Peyer's patch (tissue), 4 donors: Measurements from ENCODE around the gene SLC41A3. TPM values are rescaled to one million over a fixed set of nuclear protein-coding genes. Genes with fewer than 3 reads are reported as not detected.
A peak's percentile ranks its signal among the peaks of the same experiment; 100 is the strongest.

ENCODE experiments used
- DNase-seq, 3 donors: peaks; one replicate each; pipeline ENCODE4 v3.0.0-alpha.2; 2017 to 2019
- H3K27ac ChIP-seq, 4 donors: fragments of 200-600 bp; sonication (generic); one replicate each; pipeline ENCODE4 v1.5.1; 2016 to 2019
- H3K27me3 ChIP-seq, 2 donors: fragments of 200-600 bp; sonication (generic); one replicate each; pipeline ENCODE4 v1.5.1; 2019
- H3K36me3 ChIP-seq, 3 donors: fragments of 200-600 bp; sonication (generic); one replicate each; pipeline ENCODE4 v1.5.1; 2016 to 2019
- H3K4me1 ChIP-seq, 4 donors: fragments of 200-600 bp; sonication (generic); one replicate each; pipeline ENCODE4 v1.5.1; 2016 to 2019
- H3K4me3 ChIP-seq, 4 donors: fragments of 200-600 bp; sonication (generic); 1 replicate in 3 of 4; 2 replicates in 1 of 4; pipeline ENCODE4 v1.5.1; 2016 to 2019; ENCODE audit warnings: mild to moderate bottlenecking in 1 of 4
- H3K9me3 ChIP-seq, 4 donors: fragments of 200-600 bp; sonication (generic); one replicate each; pipeline ENCODE4 v1.5.1; 2016 to 2019; ENCODE audit warnings: mild to moderate bottlenecking in 1 of 4
- POLR2A ChIP-seq, 2 donors: fragments of 450-650 bp; IDR thresholded peaks; one replicate each; pipeline ENCODE4 v1.5.1; 2017; ENCODE audit warnings: antibody characterized with exemption in 2 of 2, mild to moderate bottlenecking in 2 of 2, moderate library complexity in 2 of 2
- total RNA-seq, 4 donors: library from RNA; depleted of rRNA; stranded (reverse); fragments of >200 nt; gene quantifications; one replicate each; pipeline ENCODE4 v1.1.0, GENCODE V29; 2016
- TF ChIP-seq, protein P1 (sequence below), 6 experiments: fragments of 450-650 bp in 4 of 6; fragments of 200-600 bp in 2 of 6; sonication (generic) in 1 of 6; IDR thresholded peaks; one replicate each; pipeline ENCODE4 v1.5.1; 2017 to 2019; ENCODE audit warnings: antibody characterized with exemption in 6 of 6, mild to moderate bottlenecking in 3 of 6, moderate library complexity in 1 of 6

The SLC41A3 gene
- total RNA-seq, 4 donors from 2014 or later: 45.4 to 79.9 (median 58.5) TPM

DNA sequence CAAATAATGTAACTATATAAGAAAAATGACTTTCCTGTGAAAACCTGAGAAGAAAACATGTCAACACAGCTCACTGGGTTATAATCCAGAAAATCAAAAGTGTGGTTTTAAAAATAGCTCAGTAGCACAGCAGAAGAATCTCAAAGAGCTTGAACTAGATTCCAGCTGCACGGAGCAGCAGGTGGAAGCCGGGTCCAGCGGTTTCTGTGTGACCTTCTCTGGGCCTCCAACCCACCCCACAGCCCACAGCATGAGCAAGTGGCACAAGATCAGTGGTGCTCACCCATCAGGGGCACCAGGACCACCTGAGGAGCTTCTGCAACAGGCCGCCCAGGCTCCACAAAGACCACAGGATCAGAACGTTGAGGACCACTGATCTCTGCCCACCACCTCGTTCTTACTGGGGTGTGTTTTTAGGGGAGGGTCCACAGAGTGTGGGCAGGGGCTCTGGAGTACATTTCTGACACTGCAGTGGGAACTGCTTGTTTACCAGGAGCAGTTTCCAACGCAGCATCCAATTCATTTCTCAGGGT lies 23.2 kb downstream of the SLC41A3 start:
- DNase-seq: no peak
- no peaks in the 10 kb centered on the region for H3K9me3 ChIP-seq
- H3K36me3 ChIP-seq: no peaks in the 10 kb centered on the region
- H3K27ac ChIP-seq: no peak overlapping the region
- no peak for TF ChIP-seq POLR2A (IDR thresholded peaks at IDR 0.05)
- TF ChIP-seq, protein P1, sequence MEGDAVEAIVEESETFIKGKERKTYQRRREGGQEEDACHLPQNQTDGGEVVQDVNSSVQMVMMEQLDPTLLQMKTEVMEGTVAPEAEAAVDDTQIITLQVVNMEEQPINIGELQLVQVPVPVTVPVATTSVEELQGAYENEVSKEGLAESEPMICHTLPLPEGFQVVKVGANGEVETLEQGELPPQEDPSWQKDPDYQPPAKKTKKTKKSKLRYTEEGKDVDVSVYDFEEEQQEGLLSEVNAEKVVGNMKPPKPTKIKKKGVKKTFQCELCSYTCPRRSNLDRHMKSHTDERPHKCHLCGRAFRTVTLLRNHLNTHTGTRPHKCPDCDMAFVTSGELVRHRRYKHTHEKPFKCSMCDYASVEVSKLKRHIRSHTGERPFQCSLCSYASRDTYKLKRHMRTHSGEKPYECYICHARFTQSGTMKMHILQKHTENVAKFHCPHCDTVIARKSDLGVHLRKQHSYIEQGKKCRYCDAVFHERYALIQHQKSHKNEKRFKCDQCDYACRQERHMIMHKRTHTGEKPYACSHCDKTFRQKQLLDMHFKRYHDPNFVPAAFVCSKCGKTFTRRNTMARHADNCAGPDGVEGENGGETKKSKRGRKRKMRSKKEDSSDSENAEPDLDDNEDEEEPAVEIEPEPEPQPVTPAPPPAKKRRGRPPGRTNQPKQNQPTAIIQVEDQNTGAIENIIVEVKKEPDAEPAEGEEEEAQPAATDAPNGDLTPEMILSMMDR (IDR thresholded peaks at IDR 0.05): no peak
- no peaks in the 10 kb centered on the region for H3K27me3 ChIP-seq
- no peak overlapping the region for H3K4me3 ChIP-seq
- peaks cover 0 to 10% (median 1%) of the 10 kb centered on the region in 4 donors for H3K4me1 ChIP-seq

DNA sequence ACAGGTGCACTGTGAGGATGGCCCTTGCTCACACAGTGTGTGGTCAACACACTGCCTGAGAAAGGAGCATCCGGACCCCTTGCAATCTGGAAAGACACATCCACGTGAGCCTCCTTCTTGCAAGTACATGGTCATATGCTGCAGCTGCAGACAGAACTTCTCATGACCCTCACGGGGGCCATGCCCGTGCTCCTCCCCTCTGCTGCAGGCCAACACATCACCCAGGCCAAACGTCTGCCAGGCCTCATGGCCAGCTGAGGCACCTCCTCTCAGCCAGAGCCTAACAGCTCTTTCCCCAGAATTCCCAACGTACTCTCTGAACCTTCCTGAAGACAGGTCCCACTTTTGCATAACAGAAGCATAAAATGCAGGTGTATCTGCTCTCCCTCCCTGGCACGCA lies 25.3 kb downstream of the SLC41A3 start:
- H3K36me3 ChIP-seq: no peaks in the 10 kb centered on the region
- H3K27ac ChIP-seq: no peak overlapping the region
- TF ChIP-seq, protein P1 (IDR thresholded peaks at IDR 0.05): no peak
- TF ChIP-seq POLR2A (IDR thresholded peaks at IDR 0.05): no peak
- H3K9me3 ChIP-seq: no peaks in the 10 kb centered on the region
- peaks cover 0 to 10% (median 1%) of the 10 kb centered on the region in 4 donors for H3K4me1 ChIP-seq
- no peaks in the 10 kb centered on the region for H3K27me3 ChIP-seq
- H3K4me3 ChIP-seq: no peak overlapping the region
- no peak for DNase-seq

DNA sequence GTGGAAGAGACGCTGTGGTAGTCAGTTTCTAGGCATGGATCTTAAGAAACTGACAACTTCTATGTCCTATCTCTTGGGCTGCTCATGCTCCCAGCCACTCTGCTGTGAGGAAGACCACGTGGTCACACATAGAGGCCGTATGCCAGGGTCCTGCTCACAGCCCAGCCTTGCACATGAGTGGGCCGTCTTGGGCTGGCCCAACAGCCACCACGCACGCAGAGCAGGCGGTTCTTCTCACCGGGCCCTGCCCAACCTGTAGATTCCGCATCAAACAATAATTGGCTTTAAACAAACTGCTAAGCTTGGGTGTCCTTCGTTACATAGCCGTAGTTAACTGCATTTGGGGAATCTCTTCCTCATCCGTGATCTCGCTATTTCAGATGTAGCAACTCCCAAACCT lies 26.0 kb downstream of the SLC41A3 start:
- DNase-seq: no peak
- H3K9me3 ChIP-seq: no peaks in the 10 kb centered on the region

DNA sequence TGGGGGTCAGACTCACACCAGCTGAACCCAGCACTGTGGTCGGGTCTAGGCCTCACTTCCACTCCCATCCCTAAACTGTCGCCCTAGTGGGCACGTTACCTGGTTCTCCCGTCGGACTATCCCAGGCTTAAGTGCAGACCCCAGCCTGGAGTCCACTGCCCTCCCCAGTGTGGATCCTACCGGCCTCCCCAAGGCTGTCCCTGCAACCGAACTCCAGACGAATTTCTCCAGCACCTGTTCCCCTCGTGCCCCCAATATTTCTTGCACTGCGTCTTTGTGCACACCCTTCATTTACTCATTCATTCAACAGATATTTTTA lies 26.5 kb downstream of the SLC41A3 start:
- Histone ChIP-seq H3K36me3 (no peaks in the 10 kb centered on the region), H3K9me3 (no peaks in the 10 kb centered on the region), H3K4me3 (no peak overlapping the region), H3K27ac (peak overlapping the region in 1 of 4 donors; percentile 81), H3K4me1 (peaks cover 0 to 10% (median 1%) of the 10 kb centered on the region in 4 donors), H3K27me3 (no peaks in the 10 kb centered on the region)
- no peak for DNase-seq
- TF ChIP-seq, protein P1 (IDR thresholded peaks at IDR 0.05): no peak
- TF ChIP-seq POLR2A (IDR thresholded peaks at IDR 0.05): no peak

More for the DNA sequence above, 26.0 kb downstream of the SLC41A3 start:
- H3K4me3 ChIP-seq: no peak overlapping the region
- H3K4me1 ChIP-seq: peaks cover 0 to 10% (median 1%) of the 10 kb centered on the region in 4 donors
- TF ChIP-seq POLR2A (IDR thresholded peaks at IDR 0.05): no peak
- TF ChIP-seq, protein P1 (IDR thresholded peaks at IDR 0.05): no peak
- H3K36me3 ChIP-seq: no peaks in the 10 kb centered on the region
- H3K27me3 ChIP-seq: no peaks in the 10 kb centered on the region
- no peak overlapping the region for H3K27ac ChIP-seq

DNA sequence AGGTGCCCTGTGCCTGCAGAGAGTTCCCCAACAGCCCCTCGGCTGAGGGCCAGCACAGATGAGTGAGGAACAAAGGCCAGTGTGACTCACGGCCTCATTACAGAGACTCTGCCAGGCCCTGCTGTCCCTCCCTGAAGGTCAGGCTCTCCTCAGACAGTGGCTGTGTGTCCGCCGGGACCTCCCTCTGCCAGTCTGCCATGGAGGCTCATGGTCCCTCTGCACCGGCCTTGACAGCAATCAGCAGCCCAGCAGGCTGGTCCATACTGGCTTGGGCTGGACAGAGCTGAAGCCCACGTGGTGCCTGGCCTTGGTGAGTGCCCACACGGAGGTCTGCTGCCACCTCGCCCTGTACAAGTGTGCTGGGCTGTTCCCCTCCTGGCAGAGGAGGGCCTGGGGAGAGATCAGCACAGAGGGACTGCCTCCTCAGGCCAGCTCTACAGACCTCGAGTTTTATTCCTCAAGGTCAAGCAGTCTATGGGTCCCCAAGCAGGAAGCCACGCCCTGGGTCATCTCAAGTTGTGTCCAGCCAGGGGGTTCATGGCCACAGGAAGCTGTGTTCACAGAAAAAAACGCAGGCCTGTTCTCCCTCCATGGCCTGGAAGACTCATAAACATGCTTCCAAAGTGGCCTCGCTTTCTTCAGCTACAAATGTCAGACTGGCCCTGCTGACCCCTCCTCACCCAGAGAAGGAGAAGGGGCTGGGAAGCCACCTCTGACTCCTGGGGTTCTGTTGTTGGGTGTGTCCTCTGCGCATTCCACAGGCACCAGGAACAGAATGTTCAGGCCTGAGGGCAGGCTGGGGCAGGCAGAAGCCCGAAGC lies 27.0 kb downstream of the SLC41A3 start:
- H3K4me1 ChIP-seq: peaks cover 0 to 10% (median 1%) of the 10 kb centered on the region in 4 donors
- DNase-seq: peak in 2 of 3 donors; percentile 80 to 89
- no peaks in the 10 kb centered on the region for H3K27me3 ChIP-seq
- peak overlapping the region in 2 of 4 donors; percentile 7 to 31 for H3K4me3 ChIP-seq
- peak in 1 of 2 donors; percentile 52 for TF ChIP-seq POLR2A (IDR thresholded peaks at IDR 0.05)
- TF ChIP-seq, protein P1 (IDR thresholded peaks at IDR 0.05): no peak
- no peaks in the 10 kb centered on the region for H3K9me3 ChIP-seq
- peak overlapping the region in 3 of 4 donors; percentile 33 to 81 (median 42) for H3K27ac ChIP-seq
- no peaks in the 10 kb centered on the region for H3K36me3 ChIP-seq
